Smooth muscle cell (in vitro differentiated cells): ENCODE measurements around the gene SPCS1. TPM values are rescaled to one million over a fixed set of nuclear protein-coding genes. Genes with fewer than 3 reads are reported as not detected.

Experiments used
- DNase-seq: peaks from one replicate; lab custom pipeline; 2025; ENCODE audit not compliant: unreplicated experiment; lab: John Stamatoyannopoulos, UW
- H2AFZ ChIP-seq: fragments of 200-600 bp; sonication (generic); 2 replicates; pipeline ENCODE4 v1.6.0; 2016; ENCODE audit warnings: antibody characterized with exemption, low read depth, mild to moderate bottlenecking
- H3F3A ChIP-seq: fragments of 200-600 bp; sonication (generic); 2 replicates; pipeline ENCODE4 v1.6.0; 2017; ENCODE audit warnings: antibody characterized with exemption, low read depth
- H3K27ac ChIP-seq: fragments of 200-600 bp; sonication (generic); 2 replicates; pipeline ENCODE4 v1.5.1; 2016; ENCODE audit warnings: low read depth, mild to moderate bottlenecking
- H3K27me3 ChIP-seq: fragments of 200-600 bp; sonication (generic); 2 replicates; pipeline ENCODE4 v1.6.1; 2016; ENCODE audit warnings: low read depth, mild to moderate bottlenecking
- H3K36me3 ChIP-seq: fragments of 200-600 bp; sonication (generic); 2 replicates; pipeline ENCODE4 v1.5.1; 2016; ENCODE audit warnings: low read depth
- H3K4me1 ChIP-seq: fragments of 200-600 bp; sonication (generic); 2 replicates; pipeline ENCODE4 v1.5.1; 2016; ENCODE audit warnings: low read depth
- H3K4me2 ChIP-seq: fragments of 200-600 bp; sonication (generic); 2 replicates; pipeline ENCODE4 v1.6.0; 2016; ENCODE audit warnings: mild to moderate bottlenecking
- H3K4me3 ChIP-seq: fragments of 200-600 bp; sonication (generic); 2 replicates; pipeline ENCODE4 v1.5.1; 2016; ENCODE audit warnings: mild to moderate bottlenecking
- H3K79me2 ChIP-seq: fragments of 200-600 bp; sonication (generic); 2 replicates; pipeline ENCODE4 v1.6.0; 2016; ENCODE audit warnings: low read depth, mild to moderate bottlenecking
- H3K9ac ChIP-seq: fragments of 200-600 bp; sonication (generic); 2 replicates; pipeline ENCODE4 v1.6.0; 2016; ENCODE audit warnings: low read depth
- H3K9me3 ChIP-seq: fragments of 200-600 bp; sonication (generic); replicated peaks from 2 replicates; pipeline ENCODE4 v1.5.1; 2016; ENCODE audit warnings: low read depth
- H4K20me1 ChIP-seq: fragments of 200-600 bp; sonication (generic); 2 replicates; pipeline ENCODE4 v1.6.0; 2016; ENCODE audit warnings: low read depth
- CTCF ChIP-seq: fragments of 200-600 bp; sonication (generic); IDR thresholded peaks from 2 replicates; pipeline ENCODE4 v1.5.1; 2017; ENCODE audit warnings: borderline replicate concordance, mild to moderate bottlenecking, antibody characterized with exemption; ENCODE audit not compliant: insufficient read depth, poor library complexity, severe bottlenecking
- whole genome bisulfite sequencing: methylation state at CpG from one replicate; pipeline ENCODE4 v1.1.7; 2016; ENCODE audit warnings: low lambda C conversion rate; 5-methylcytosine and 5-hydroxymethylcytosine counted together
- polyA plus RNA-seq: library from polyadenylated mRNA; unstranded; fragments of >200 nt; fragmentation: Nextera tagmentation; extraction: Ambion mirVana; gene quantifications from 2 replicates; pipeline ENCODE4 v1.2.1, GENCODE V29; 2016
- total RNA-seq: library from RNA; depleted of rRNA; stranded (reverse); fragments of >200 nt; gene quantifications from 2 replicates; pipeline ENCODE4 v1.2.3, GENCODE V29; 2014

The SPCS1 gene
- total and polyA plus RNA-seq, 2 experiments from 2014 or later: 329 to 409 TPM

- Histone ChIP-seq H3K4me2 (peak overlapping the region; percentile 100), H3F3A (peaks cover 24% of the 10 kb centered on the region), H3K27ac (peak overlapping the region; percentile 87), H3K4me3 (peak overlapping the region; percentile 98), H3K36me3 (peaks cover 4% of the 10 kb centered on the region), H4K20me1 (peaks cover 16% of the 10 kb centered on the region), H3K9me3 (no peaks in the 10 kb centered on the region), H3K9ac (peak overlapping the region; percentile 89), H3K79me2 (peaks cover 51% of the 10 kb centered on the region), H3K27me3 (no peaks in the 10 kb centered on the region), H2AFZ (no peak overlapping the region), H3K4me1 (peaks cover 25% of the 10 kb centered on the region)
- 87% methylated on average over 4 of the region's 4 CpGs for WGBS
- no peak for TF ChIP-seq CTCF
- DNase-seq: no peak
Measured at GRCh38 chr3:52707585-52707984, 1.7 kb downstream of the SPCS1 start.

- WGBS: 96% methylated on average over 2 of the region's 2 CpGs
- Histone ChIP-seq H3K4me3 (no peak overlapping the region), H3K9me3 (no peaks in the 10 kb centered on the region), H3K4me2 (no peak overlapping the region), H3K79me2 (peaks cover 22% of the 10 kb centered on the region), H3K9ac (no peak overlapping the region), H3K27ac (peak overlapping the region; percentile 19), H3K4me1 (peaks cover 18% of the 10 kb centered on the region), H2AFZ (no peak overlapping the region), H3F3A (peaks cover 15% of the 10 kb centered on the region), H3K27me3 (no peaks in the 10 kb centered on the region), H4K20me1 (peaks cover 13% of the 10 kb centered on the region), H3K36me3 (peaks cover 4% of the 10 kb centered on the region)
- DNase-seq: no peak
- TF ChIP-seq CTCF: no peak
Measured at GRCh38 chr3:52710512-52710911, 4.6 kb downstream of the SPCS1 start.

- Histone ChIP-seq H3K9ac (no peak overlapping the region), H3K27me3 (no peaks in the 10 kb centered on the region), H4K20me1 (peaks cover 8% of the 10 kb centered on the region), H3K79me2 (peaks cover 6% of the 10 kb centered on the region), H3K4me2 (no peak overlapping the region), H3F3A (peaks cover 10% of the 10 kb centered on the region), H3K27ac (no peak overlapping the region), H2AFZ (no peak overlapping the region), H3K36me3 (peaks cover 4% of the 10 kb centered on the region), H3K9me3 (no peaks in the 10 kb centered on the region), H3K4me1 (peaks cover 8% of the 10 kb centered on the region), H3K4me3 (no peak overlapping the region)
- no peak for DNase-seq
- WGBS: 95% methylated on average over 17 of the region's 17 CpGs
- TF ChIP-seq CTCF: no peak
Measured at GRCh38 chr3:52712291-52713212, 6.6 kb downstream of the SPCS1 start.
